Measurements from ENCODE around the gene POPDC2.

The POPDC2 gene

DNA sequence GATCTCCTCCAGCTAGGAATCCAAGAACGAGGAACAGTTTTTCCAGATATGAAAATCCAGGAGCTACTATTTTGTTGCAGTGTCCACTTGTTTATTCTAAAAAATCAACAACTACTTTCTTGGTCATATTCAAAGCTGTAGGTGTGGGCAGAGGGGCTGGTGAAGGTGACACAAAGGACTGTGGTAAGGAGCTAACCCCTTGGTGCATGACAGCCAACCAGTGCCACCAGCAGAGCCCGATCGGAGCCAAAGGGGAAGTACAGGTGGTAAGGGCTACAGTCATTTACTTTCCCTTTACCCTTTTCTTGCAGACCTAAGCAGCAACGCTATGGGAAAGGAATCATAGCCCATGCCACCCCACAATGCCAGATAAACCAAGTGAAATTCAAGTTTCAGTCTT is 32.0 kb downstream of the POPDC2 start:
- TF ChIP-seq, protein P1, sequence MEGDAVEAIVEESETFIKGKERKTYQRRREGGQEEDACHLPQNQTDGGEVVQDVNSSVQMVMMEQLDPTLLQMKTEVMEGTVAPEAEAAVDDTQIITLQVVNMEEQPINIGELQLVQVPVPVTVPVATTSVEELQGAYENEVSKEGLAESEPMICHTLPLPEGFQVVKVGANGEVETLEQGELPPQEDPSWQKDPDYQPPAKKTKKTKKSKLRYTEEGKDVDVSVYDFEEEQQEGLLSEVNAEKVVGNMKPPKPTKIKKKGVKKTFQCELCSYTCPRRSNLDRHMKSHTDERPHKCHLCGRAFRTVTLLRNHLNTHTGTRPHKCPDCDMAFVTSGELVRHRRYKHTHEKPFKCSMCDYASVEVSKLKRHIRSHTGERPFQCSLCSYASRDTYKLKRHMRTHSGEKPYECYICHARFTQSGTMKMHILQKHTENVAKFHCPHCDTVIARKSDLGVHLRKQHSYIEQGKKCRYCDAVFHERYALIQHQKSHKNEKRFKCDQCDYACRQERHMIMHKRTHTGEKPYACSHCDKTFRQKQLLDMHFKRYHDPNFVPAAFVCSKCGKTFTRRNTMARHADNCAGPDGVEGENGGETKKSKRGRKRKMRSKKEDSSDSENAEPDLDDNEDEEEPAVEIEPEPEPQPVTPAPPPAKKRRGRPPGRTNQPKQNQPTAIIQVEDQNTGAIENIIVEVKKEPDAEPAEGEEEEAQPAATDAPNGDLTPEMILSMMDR (IDR thresholded peaks at IDR 0.05; ENCODE audit: extremely low read depth, insufficient read depth, missing control alignments): no peak
- in situ Hi-C loops (cut with MboI; ENCODE audit: low pct_unique_long_range_greater_than_20kb, low sequenced_read_pairs, unreplicated experiment): no loop called here
- DNase-seq (ENCODE audit: low spot score): no peak

DNA sequence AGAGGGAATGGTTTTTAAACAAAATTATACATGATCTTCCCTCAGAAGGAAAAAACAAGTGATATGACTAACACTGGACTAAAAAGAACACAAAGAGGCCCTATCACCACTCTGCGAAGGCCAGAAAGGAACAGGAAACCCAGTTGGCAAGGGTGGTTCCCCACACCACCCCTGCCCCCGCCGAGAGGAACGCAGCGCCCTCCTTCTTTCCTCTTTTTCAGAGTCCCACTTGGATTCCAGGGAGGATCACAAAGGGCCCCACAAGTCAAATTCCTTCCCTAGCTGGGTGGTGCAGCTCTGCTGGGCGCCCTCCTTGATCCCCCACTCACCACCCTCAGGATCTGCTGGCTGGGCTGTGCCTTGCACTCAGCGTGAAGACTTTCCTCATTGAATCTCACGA is 32.9 kb downstream of the POPDC2 start:
- TF ChIP-seq, protein P1 (IDR thresholded peaks at IDR 0.05; ENCODE audit: extremely low read depth, insufficient read depth, missing control alignments): no peak
- in situ Hi-C loops (cut with MboI; ENCODE audit: low pct_unique_long_range_greater_than_20kb, low sequenced_read_pairs, unreplicated experiment): no loop called here
- DNase-seq (ENCODE audit: low spot score): no peak

DNA sequence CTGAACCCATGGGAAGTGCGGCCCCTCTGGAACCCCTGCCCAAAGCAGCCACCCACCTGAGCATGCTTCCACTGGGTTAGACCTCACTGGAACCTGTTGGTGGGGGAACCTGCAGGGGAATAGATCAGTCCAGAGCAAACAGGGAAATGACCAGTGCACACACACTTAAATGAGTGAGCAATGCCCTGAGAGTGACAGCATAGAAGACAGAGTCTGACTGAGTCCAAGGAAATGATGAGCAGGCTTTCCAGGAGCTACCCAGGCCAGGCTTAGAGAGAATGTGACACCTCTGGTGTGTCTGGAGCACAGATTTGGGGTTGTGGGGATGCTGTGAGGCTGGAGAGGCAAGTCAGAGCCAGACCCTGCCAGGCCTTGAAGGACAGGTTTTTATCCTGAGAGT is 34.2 kb downstream of the POPDC2 start:
- no peak for DNase-seq (ENCODE audit: low spot score)
- in situ Hi-C loops (cut with MboI; ENCODE audit: low pct_unique_long_range_greater_than_20kb, low sequenced_read_pairs, unreplicated experiment): no loop called here
- TF ChIP-seq, protein P1 (IDR thresholded peaks at IDR 0.05; ENCODE audit: extremely low read depth, insufficient read depth, missing control alignments): no peak

DNA sequence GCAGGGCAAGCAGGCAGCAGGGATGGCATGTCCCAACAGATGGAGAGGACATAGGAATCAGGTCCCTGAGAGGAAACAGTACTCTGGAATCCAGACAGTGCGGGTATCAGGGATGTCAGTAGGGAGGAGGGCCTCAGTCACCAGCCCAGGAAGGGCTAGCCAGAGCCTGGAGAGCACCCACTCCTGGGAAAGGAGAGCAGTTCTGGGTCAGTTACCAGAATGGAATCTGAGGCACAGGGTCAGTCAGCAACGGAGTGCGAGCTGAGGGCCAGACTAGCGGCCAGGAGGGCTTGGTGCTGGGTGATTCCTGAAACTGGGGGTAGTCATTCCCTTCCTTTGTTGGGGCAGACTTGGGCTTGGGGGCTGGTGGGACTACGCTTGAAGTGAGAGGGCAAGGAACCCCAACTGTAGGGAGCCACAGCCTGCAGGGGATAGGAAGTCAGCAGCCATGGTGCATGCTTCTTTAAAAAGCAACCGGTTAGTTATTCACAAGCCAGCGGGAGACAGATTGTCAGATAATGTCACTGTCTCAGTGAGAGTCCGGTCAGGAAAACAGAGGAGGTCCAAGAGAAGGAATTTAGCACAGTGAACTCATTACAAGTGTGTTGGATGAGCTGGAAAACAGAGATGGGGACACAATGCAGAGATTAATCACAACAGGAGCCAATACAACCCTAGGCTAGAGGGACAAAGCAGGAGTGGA is 34.8 kb downstream of the POPDC2 start:
- in situ Hi-C loops (cut with MboI; ENCODE audit: low pct_unique_long_range_greater_than_20kb, low sequenced_read_pairs, unreplicated experiment): no loop called here
- TF ChIP-seq, protein P1 (IDR thresholded peaks at IDR 0.05; ENCODE audit: extremely low read depth, insufficient read depth, missing control alignments): no peak
- no peak for DNase-seq (ENCODE audit: low spot score)

DNA sequence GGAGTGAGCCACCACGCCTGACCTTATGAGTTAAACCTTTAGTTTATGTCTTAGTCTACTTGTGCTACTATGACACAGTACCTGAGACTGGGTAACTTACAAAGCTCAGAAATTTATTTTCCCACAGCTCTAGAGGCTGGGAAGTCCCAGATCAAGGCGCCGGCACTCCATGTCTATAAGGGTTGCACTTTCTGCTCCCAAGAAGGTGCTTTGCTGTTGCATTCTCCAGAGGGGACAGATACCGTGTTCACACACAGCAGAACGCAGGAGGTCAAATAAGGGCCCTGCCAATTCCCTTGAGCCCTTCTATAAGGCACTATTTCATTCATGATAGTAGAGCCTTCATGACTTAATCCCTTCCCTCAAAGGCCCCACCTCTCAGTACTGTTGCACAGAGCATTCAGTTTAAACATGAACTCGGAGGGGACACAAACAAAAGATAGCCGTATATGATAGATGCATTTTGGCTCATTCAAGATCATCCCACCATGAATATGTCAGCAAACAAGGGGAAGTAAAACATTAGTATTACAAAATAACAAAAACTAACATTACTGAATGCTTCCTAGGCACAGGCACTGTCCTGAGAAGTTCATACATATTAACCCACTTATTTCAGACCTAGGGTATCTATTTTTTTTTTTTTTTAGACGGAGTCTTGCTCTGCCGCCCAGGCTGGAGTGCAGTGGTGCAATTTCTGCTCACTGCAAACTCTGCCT is 36.2 kb downstream of the POPDC2 start:
- TF ChIP-seq, protein P1 (IDR thresholded peaks at IDR 0.05; ENCODE audit: extremely low read depth, insufficient read depth, missing control alignments): no peak
- in situ Hi-C loops (cut with MboI; ENCODE audit: low pct_unique_long_range_greater_than_20kb, low sequenced_read_pairs, unreplicated experiment): no loop called here
- DNase-seq (ENCODE audit: low spot score): no peak

DNA sequence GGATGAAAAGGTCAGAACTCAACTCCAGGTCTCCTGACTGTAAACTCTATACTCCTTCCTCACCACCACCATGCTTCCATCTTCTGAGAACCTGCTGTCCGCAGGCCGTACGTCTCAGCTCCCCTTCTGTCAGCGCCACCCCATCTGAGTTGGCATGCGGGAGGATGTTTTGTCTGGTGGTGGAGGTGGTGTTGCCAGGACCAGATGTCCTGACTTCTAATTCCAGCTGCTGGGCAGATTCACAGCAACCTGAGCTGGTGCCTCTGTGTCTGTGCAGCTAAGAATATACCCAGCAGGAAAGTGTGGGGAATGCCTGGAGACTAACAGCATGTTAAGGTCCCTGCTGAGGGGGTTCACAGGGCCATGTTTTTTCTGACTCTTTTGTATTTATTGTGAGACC is 39.5 kb downstream of the POPDC2 start:
- in situ Hi-C loops (cut with MboI; ENCODE audit: low pct_unique_long_range_greater_than_20kb, low sequenced_read_pairs, unreplicated experiment): no loop called here
- DNase-seq (ENCODE audit: low spot score): no peak
- TF ChIP-seq, protein P1 (IDR thresholded peaks at IDR 0.05; ENCODE audit: extremely low read depth, insufficient read depth, missing control alignments): no peak

Measured in GM13977 (cell line).